GM21529 (cell line): ENCODE results near the gene NOC2L.

ENCODE experiments used
- ATAC-seq: cut with Tn5 transposase; IDR thresholded peaks from one replicate; pipeline ENCODE4 v1.9.1; 2021; ENCODE audit not compliant: unreplicated experiment

The NOC2L gene

DNA sequence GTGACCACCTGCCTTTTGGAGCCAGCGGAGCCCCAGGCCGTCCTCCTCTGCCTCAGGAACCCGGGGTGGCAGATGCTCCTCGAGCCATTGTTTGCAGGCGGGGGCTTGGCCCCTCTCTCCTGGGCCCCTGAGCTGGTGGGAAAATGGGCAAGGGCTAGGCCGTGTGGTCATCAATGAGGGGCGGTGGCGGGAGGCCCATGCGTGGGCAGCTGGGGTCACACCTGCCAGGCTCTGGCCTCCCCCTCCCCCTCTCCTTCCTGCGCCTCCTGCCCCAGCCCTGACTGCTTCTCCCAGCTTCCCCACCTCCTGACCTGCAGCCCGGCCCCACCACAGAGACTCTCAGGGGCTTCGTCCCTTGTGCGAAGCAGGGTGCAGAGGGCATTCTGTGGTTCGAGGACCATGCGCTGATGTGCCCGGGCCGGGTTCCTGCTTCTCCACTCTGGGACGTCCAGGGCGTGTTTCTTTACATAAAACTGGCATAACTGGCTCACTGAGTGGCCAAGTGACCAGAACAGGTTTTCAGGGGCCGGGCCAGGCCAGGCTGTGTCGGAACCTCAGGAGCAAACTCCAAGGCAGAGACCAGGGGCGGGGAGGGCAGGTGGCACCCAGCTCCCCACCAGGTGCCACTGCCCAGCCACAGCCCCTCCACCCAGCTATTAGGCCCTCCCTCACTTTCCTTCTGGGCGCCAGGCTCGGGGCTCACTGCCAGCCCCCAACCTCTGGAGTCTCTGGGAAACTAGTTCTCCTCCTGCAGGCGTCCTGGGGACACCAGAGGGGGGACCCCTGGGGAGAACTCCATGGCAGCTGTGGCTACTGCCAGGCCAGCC is 26.1 kb downstream of the NOC2L start:
- no peak for ATAC-seq

GRCh38 chr1:932173-932510 is 26.9 kb downstream of the NOC2L start:
- ATAC-seq = no peak

DNA sequence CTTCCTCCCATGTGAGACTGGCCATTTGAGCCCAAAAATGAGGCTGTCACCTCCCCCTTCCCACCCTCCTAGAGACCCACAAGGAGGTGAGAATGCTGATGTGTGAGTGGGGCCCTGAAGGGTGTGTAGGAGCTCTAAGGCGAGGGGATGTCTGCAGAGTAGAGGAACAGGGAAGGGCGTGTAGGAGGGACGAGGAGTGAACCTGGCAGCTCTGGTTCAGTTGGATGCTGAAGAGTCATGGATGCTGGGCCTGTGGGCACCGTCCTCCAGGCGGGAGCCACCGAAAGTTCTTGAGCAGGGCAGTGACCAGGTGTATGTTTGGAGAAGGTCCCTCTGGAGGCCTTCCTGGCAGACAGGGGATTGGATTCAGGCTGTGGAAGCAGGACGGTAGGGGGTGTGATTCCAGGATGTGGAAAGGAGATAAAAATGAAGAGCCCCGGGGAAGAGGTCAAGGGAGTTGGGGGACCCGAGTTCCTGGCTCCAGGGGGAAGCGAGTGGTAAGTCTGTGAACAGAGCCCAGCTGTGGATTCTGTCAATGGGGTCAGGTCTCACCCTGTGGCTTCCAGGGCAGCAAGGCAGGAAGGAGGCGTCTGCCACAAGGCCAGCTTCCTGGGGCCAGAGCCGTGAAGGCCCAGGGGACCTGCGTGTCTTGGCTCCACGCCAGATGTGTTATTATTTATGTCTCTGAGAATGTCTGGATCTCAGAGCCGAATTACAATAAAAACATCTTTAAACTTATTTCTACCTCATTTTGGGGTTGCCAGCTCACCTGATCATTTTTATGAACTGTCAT is 27.5 kb downstream of the NOC2L start:
- no peak for ATAC-seq

DNA sequence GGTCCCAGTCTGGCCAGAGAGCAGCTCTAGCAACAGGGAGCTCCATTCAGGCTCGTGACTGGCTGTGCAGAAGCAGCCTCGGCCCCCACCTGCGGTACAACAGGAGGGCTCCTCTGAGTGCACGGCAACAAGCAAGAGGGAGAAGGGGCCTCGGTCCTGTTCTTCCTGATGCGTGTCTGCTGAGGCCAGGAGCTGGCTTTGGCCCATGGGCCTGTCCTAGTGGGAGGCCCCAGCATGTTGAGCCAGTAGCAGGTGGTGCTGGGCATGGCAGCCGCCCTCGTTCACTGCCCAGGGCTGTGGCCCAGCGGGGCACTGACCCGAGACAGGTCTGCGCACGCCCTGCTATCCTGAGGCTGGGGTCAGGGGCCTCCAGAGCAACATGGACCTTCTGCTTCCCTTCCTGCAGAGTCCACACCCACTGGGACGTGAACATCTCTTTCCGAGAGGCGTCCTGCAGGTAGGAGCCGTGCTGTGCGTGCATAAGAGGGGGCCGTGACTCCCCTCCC is 28.4 kb downstream of the NOC2L start:
- ATAC-seq = no peak

- ATAC-seq = no peak
These were observed 29.1 kb downstream of the NOC2L start for GRCh38 chr1:929712-930632.

GRCh38 chr1:928825-929661 is 30.0 kb downstream of the NOC2L start:
- no peak for ATAC-seq

DNA sequence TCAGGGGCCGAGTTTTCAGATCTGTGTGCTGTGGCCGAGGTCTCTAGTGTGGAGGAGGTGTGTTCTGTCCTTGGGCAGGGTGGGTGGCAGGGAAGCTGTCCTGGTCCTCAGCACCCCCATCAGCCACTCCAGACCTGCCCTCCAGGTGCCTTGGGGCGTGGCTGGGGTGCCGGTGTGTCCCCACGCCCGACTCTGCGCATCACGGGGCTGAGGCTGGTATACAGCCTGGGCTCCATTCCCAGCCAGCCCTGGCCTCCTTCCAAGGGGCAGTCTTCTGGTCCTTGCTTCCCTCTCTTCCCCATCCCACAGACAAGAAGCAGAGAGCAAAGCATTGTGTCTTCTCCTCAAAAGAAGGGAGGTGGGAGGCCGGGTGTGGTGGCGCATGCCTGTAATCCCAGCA is 31.3 kb downstream of the NOC2L start:
- ATAC-seq = no peak

DNA sequence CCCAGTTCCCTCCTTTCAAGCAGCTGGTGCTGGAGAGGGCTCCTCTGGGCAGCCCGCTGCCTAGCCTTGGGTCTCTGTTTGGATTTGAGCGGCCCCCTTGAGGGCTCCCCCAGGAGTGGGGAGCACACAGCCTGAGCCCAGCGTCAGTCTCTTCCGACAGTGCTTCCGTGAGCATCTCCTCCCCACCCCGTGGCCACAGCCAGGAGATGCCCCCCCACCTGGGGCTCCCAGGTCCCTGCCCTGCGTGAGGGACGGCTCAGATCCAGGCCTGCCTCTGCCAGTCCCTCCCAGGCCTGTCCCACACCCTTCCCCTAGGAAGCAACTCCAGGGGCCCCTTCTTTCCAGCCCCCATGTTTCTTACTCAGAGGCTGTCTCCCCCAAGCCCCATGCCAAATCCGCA is 31.8 kb downstream of the NOC2L start:
- ATAC-seq = no peak

DNA sequence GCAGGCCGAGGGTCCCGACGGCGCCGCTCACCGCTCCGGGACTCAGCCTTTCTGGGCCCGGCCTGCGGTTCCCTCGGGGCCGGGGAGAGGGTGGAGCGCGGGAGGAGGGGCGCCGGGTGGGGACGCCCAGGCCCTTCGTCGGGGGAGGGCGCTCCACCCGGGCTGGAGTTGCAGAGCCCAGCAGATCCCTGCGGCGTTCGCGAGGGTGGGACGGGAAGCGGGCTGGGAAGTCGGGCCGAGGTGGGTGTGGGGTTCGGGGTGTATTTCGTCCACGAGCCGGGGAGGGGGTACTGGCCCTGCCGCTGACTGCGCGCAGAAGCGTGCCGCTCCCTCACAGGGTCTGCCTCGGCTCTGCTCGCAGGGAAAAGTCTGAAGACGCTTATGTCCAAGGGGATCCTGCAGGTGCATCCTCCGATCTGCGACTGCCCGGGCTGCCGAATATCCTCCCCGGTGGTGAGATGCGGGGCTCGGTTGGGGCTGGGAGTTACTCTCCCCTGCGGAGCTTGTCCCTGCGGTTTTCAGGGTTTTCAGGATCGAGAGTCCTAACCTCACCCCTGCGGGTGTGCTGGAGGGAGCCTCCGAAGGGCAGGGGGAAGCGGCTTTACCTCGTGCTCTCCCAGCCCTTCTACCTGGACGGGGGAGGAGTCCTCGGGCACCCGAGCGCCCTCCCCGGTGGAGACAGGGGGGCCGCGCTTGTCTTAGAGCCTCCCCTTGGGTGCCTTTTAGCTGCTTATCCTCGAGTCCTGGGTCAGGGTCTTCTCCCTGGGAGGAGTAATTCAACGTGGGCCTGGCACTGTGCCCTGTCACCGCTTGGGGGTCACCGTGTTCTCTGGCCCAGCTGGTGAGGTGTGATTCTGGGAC is 33.3 kb downstream of the NOC2L start:
- ATAC-seq = no peak

GRCh38 chr1:924656-925560 is 34.1 kb downstream of the NOC2L start:
- no peak for ATAC-seq

DNA sequence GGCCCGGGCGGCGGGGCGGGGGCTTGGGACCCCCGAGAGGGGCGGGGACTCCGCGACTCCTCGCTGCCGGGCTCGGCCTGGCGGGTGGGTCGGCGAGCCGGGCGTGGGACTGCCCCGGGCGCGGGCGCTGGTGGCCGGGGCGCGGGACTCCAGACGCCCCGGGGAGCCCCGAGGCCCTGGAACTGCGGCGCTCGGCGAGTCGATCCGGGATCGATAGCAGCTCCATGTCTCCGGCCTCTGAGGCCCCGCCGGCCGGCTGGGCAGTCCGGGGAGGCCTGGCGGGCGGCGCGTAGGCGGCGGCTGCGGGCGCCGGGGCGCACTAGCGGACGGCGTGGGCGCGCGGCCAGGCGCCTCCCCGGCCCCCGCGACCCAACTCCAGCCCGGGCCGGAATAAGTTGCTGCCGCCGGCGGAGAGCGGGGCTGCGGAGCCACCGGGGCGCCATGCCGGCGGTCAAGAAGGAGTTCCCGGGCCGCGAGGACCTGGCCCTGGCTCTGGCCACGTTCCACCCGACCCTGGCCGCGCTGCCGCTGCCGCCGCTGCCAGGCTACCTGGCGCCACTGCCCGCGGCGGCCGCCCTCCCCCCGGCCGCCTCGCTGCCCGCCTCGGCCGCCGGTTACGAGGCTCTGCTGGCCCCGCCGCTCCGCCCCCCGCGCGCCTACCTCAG is 34.9 kb downstream of the NOC2L start:
- ATAC-seq = no peak

DNA sequence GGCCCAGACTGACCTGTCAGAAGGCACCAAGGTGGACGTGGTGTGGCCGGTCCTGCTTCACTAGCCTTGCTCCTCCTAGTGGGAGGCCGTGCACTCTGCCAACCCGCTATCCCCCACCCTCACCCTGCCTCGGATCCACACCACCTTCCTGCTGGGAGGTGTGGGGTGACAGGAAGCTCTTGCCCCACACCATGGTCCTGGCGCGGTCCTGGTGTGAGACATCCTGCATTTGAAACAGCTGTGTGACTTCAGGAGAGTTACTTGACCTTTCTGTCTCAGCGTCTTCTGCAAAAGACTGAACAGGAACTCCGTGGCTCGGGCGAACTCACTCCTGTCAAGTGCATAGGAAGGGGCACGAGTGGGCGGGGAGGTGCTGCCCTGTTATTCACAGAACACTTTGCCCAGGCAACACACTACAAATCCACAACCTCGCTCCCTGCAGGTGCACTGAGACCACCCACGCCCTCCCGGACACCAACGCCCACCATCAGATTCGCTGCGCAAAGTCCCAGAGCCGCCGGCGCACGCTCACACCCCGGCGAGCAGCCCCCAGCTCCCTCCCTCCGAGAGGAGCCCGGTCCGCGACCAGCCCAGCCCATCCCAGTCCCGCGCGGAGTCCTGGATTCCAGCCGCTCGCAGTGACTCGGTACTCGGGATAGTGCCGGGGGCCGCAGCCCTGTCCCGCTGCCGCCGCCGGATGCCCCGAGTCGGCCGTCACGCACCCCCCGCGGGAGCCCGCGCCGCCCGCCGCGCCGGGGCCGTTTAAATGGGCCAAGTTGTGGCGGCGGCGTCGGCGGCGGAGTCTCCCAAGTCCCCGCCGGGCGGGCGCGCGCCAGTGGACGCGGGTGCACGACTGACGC is 35.7 kb downstream of the NOC2L start, which contains the start of gene SAMD11:
Gene SAMD11, plus strand, starts transcription at position 793 of the 860 bp plus-strand sequence. CDS start 509 bp downstream, outside the sequence.
- ATAC-seq = no peak

- no peak for ATAC-seq
These were observed 37.8 kb downstream of the NOC2L start for GRCh38 chr1:921011-921837.

GRCh38 chr1:920521-920920 is 38.5 kb downstream of the NOC2L start:
- no peak for ATAC-seq

- no peak for ATAC-seq
These were observed 39.0 kb downstream of the NOC2L start for GRCh38 chr1:920010-920409.
